Glomerular visceral epithelial cell (primary cell): ENCODE results near the gene MEIKIN.
"Not testable (repeated sequence)": the region's sequence is repeated elsewhere in the genome, so short reads cannot be mapped to it uniquely, and the experiment has no call there.

ENCODE experiments used
- DNase-seq: peaks from one replicate; pipeline ENCODE4 v3.0.0-alpha.2; 2016; ENCODE audit errors: extremely low spot score

Gene MEIKIN

DNA sequence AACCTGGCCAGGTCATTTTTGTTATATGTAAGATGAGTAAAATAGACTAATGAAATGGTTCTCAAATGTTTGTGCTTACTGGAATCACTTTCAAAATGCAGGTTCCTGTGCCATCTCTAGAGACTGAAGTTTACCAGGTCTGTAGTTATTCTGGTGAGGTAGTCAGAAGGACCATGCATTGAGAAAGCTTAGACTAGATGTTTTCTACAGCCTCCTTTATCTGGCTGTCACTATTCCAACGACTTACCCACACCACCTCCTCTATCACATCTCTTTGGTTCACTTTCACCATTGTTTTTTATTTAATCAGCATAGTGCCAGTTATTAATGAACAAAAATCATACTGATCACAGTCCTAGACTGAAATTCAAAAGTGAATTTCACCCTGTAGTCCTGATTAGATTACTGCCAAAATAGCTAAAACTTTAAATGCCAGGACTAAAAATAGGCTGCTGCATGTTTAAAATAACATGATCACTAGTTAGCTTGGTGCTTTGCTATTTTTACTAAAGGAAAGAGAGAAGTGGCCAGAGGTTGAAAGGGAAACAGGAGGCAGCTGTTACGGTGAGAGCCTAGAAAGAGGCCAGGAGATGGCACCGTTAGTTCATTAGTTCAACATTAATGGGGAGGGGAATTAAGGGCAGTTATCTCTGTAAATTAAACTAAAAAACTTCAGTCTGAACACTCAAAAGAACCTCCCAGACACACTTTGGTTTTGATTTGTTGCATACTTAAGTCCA is 134.8 kb downstream of the MEIKIN start:
- peak; percentile 13 for DNase-seq

- DNase-seq, result peak; percentile 99
Observed at GRCh38 chr5:131796793-131797693, 148.4 kb downstream of the MEIKIN start, which contains the start of gene FNIP1. FNIP1 (minus strand) TSS chr5:131797017; CDS start chr5:131796921, 96 bp downstream.

DNA sequence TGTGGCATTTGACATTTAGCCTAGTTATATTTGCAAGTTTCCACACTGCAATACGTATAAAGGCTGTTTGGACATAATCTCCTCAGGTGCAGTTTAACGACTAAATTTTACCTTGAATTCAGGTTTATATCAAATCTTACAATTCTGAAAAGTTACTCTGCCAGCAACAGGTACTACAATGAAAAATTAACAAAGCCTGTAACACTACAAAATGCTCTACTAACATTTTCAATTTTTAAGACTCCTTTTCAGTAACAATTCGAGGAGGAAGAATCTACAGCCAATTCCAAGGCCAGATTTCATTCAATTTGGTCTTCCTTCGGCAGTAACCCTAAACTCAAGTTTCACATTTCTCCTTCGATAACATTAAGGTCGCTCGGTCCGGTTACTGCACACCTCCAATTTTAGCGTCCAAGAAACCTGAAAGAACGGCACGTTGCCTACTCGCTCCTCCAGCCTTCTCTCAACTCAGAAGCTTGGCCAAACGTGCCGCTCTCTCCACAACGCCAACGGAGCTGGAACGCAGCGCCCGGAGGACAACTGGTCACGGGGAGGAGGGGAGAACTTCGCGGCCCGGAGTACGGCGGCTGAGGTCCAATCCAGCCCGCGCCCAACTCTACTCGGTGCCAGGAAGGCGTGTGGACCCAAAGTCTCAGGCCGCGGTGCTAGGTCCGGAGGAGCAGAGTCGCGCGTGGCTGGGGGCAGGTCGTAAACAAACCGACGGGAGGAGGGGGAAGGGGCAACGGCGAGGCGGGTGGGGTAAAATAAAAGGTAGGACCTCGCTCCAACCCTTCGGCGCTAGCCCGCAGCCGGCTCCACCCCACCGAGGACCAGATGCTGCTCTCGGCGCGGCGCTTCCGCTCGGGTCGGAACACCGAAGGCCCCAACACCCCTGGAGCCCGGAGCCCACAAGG is 149.3 kb downstream of the MEIKIN start:
- DNase-seq, result peak; percentile 49

DNA sequence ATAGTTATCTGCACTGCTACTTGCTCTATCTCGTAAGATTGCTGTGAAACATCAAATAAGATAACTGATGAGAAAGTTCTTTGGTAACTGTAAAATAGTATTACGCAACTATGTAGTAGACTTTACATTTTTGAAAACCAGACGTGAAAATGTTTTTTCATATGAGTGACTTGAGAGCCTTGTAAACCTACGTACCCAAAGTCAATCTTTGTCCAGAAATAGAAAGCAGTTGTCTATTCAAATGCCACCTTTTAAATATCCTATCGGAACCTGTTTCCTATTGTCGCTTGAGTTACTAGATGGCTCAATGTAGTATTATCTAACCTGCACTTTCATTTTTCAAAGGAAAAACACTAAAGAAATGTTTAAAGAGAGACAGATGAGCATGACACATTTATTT is 150.2 kb downstream of the MEIKIN start:
- DNase-seq, result no peak

DNA sequence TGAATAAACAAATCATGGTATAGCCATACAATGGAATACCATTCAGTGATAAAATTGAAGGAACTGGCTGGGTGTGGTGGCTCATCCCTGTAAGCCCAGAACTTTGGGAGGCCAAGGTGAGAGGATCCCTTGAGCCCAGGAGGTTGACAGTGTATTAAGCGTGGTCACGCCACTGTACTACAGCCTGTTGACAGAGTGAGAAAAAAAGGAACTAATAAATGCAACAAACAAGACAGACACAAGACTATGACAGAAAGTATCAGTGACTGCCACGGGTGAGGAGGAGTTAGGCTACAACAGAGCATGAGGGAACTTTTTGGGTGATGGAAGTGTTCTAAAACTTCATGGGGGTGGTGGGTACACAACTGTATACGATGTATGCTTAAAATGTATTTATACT is 150.9 kb downstream of the MEIKIN start:
- no peak for DNase-seq

DNA sequence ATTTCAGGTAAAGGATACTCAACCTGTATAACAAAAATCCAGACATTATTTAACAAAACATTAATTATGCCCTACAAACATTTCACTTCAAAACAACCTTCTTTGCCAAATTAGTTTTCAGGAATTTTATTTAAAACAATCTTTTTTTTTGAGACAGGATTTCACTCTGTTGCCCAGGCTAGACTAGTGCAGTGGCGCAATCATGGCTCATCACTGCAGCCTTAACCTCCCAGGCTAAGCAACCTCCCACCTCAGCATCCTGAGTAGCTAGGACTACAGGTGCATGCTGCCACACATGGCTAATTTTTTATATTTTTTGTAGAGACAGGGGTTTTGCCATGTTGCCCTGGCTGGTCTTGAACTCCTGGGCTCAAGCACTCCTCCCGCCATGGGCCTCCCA is 152.6 kb downstream of the MEIKIN start:
- DNase-seq, result no peak

DNA sequence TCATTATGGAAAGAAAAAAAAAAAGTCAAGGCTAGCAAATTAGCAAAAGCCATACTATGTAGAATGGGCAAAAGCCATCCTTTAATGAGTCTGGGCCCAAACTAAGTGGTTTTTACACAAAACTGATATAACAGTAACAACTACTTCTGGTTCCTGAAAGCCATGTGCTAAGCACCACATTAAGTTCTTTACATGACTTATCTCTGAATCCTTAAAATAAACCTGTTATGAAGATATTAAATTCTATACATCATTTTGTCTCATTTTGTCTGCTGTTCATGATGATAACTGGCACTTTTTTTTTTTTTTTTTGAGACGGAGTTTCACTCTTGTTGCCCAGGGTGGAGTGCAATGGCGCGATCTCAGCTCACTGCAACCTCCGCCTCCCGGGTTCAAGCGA is 153.6 kb downstream of the MEIKIN start:
- DNase-seq, result no peak

- DNase-seq, result no peak
Observed at GRCh38 chr5:131790550-131790949, 154.9 kb downstream of the MEIKIN start.

DNA sequence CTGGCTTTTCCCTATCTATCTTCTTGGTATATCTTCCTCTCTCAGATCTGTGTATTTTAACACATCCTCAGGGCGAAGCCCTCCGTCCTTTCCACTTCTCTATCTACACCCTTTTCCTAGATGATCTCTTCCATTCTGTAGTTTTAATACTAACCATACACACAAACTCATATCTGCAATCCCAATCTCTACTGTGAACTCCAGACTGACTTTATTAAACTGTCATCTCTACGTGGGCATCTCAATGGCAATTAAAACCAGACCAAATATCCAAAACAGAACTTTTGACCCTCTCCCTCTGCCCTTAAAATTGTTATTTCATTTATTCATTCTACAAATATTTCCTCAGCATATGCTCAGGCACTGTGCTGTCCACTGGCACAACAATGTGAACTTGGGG is 155.7 kb downstream of the MEIKIN start:
- DNase-seq, result no peak

DNA sequence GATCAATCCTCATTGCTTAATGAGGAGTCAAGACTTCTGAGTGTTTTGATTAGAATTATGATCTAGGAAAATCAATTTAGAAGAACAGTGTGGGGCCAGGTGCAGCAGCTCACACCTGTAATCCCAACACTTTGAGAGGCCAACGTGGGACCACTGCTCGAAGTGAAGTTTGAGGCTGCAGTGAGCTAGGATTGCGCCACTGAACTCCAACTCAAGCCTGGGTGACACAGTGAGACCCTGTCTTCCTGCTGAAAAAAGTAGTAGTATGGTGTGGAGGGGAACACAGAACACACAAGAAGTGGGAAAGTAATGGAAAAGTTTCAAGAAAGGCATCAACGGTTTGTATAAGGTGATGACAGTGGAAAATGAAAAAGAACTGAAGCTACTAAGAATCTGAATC is 157.7 kb downstream of the MEIKIN start:
- DNase-seq, result no peak

- DNase-seq, result no peak
Observed at GRCh38 chr5:131786900-131787692, 158.4 kb downstream of the MEIKIN start.

DNA sequence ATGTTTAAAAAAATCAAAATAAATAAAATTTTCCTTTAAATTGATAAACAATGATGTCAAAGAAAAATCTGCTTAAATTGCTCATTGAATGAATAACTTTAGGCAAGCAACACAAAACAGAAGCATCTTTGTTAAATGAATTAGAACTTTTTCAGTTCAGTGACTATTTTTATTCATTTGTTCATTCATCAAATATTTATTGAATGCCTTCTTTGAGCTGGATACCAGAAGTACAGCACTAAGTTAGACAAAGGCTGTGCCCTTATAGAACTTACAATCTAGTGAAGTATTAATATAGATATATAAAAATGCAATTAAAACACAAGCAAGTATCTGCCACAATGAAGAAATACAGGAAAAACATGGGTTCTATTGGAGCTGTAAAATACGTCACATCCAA is 159.4 kb downstream of the MEIKIN start:
- no peak for DNase-seq

DNA sequence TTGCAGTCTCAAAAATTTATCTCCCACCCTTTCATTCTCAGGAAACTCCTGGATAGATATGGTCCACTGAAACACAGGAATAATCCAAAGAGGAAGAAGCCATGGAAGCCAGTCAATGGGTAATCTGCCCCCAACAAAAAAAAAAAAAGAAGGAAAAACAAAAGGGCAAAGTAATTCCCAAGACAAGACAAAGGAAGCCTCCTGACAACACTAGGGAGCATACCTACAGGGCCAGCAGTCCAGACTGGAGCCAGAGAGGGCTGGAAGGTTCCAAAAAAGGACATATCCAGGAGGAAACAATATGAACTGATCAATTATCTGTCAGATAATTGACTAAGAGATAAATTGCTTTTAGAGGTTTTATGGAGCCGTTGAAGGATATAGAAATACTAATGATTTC is 161.6 kb downstream of the MEIKIN start:
- no peak for DNase-seq

DNA sequence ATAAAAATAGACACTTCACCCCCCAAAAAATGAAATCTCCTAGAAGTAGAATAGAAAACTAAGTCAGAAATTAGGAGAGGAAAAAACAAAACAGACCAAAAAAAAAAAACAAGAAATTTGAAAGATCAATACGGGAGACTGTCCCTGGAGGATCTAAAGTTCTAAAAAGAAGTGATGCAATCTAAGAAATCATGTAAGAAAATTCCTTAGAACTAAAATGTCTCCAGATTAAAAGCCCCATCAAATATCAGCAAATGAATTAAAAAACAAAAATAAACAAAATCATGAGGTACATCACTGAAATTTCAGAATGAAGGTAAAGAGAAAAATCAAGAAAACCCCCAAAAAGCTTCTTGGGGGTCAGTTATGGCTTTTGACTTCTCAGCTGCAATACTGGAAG is 162.1 kb downstream of the MEIKIN start:
- DNase-seq, result no peak

DNA sequence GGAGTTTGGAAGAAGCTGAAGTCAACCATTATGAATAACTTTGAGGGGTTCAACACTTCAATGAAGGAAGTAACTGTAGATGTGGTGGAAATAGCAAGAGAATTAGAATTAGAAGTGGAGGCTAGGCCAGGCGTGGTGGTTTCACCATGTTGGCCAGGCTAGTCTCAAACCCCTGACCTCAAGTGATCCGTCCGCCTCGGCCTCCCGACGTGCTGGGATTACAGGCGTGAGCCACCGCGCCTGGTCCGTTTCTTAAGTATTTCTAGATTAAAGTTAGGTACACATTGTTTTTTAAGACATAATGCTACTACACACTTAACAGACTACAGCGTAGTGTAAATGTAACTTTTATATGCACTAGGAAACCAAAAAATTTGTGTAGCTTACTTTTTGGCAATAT is 162.7 kb downstream of the MEIKIN start:
- DNase-seq, result no peak

GRCh38 chr5:131778141-131778540 is 167.3 kb downstream of the MEIKIN start:
- DNase-seq, result not testable (repeated sequence)

DNA sequence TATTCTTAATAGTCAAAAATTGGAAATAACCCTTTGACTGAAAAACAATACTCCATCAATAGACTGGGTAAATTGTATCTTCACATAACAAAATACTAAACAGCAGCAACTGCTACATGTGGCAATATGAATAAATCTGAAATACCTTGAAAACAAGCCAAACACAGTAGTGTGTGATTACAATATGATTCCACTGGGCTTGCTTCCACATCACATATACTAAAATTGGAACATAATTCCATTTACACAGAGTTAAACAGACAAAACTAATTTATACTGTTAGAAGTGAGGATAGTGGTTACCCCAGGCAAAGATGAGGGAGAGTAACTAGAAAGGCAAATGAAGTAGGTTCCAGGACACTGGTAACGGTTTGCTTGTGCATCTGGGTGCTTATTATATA is 169.0 kb downstream of the MEIKIN start:
- DNase-seq, result no peak

GRCh38 chr5:131774652-131775367 is 170.7 kb downstream of the MEIKIN start:
- DNase-seq, result no peak

GRCh38 chr5:131773805-131774204 is 171.7 kb downstream of the MEIKIN start:
- no peak for DNase-seq

DNA sequence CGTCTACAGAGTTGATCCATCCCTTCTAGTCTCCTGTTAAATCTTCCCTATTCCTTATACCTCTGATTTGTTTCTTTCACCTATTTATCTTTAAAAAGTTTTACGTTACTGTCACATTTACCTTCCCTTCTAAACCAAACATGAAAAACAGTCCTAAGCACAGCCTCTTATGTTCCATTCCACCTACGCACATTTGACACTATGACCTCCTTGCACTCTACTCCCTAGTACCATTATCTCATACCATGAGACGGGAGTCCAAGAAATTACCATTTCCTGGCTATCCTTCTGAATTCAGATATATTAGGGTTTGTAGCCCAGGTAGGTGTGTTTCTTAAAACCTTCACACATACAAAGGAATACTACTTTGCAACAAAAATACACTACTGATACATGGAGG is 173.8 kb downstream of the MEIKIN start:
- DNase-seq, result no peak
